ENCODE measurements around the gene EXOSC5.
A peak's percentile ranks its signal among the peaks of the same experiment; 100 is the strongest.
"Not testable (repeated sequence)": the region's sequence is repeated elsewhere in the genome, so short reads cannot be mapped to it uniquely, and the experiment has no call there.

Gene EXOSC5

GRCh38 chr19:41364524-41365391, 32.4 kb downstream of the EXOSC5 start:
- no peak for DNase-seq

- DNase-seq = peak; percentile 98 to 99
Measured at GRCh38 chr19:41363753-41364523, 33.2 kb downstream of the EXOSC5 start, which contains the start of gene B9D2. Gene B9D2 (minus strand): TSS chr19:41364149. CDS start chr19:41363519, 630 bp downstream.

GRCh38 chr19:41363371-41363752, 33.8 kb downstream of the EXOSC5 start:
- DNase-seq = no peak

- DNase-seq = no peak
Measured at GRCh38 chr19:41362143-41362847, 34.9 kb downstream of the EXOSC5 start.

- DNase-seq = no peak
Measured at GRCh38 chr19:41359741-41360140, 37.4 kb downstream of the EXOSC5 start.

GRCh38 chr19:41357746-41358145, 39.4 kb downstream of the EXOSC5 start:
- DNase-seq = no peak

GRCh38 chr19:41356984-41357739, 40.0 kb downstream of the EXOSC5 start:
- peak; percentile 52 for DNase-seq

- DNase-seq = no peak
Measured at GRCh38 chr19:41355802-41356201, 41.4 kb downstream of the EXOSC5 start.

GRCh38 chr19:41355035-41355434, 42.1 kb downstream of the EXOSC5 start:
- no peak for DNase-seq

GRCh38 chr19:41354343-41354953, 42.7 kb downstream of the EXOSC5 start:
- no peak for DNase-seq

- peak; percentile 97 to 98 for DNase-seq
Measured at GRCh38 chr19:41353466-41354342, 43.5 kb downstream of the EXOSC5 start, which contains the start of gene TGFB1. Gene TGFB1 (minus strand): TSS chr19:41353922. CDS start chr19:41353044, 878 bp downstream.

GRCh38 chr19:41352609-41353465, 44.3 kb downstream of the EXOSC5 start:
- peak; percentile 76 to 77 for DNase-seq

- no peak for DNase-seq
Measured at GRCh38 chr19:41352279-41352608, 44.9 kb downstream of the EXOSC5 start.

- DNase-seq = peak; percentile 82 to 84
Measured at GRCh38 chr19:41351339-41352245, 45.6 kb downstream of the EXOSC5 start.

GRCh38 chr19:41350735-41351338, 46.3 kb downstream of the EXOSC5 start:
- no peak for DNase-seq

- not testable (repeated sequence) for DNase-seq
Measured at GRCh38 chr19:41346916-41347315, 50.2 kb downstream of the EXOSC5 start.

- DNase-seq = no peak
Measured at GRCh38 chr19:41344162-41344561, 53.0 kb downstream of the EXOSC5 start.
